Neural cell (in vitro differentiated cells): ENCODE data around the gene LCN9. TPM values are rescaled to one million over a fixed set of nuclear protein-coding genes. Genes with fewer than 3 reads are reported as not detected.

Experiments
- H2AFZ ChIP-seq: fragments of 200-600, 300-800 bp; sonication (generic), shearing (Covaris generic); 2 replicates; pipeline ENCODE4 v1.6.0; 2014; ENCODE audit warnings: low read depth, mild to moderate bottlenecking, antibody characterized with exemption, low read length, moderate library complexity
- H3F3A ChIP-seq: fragments of 200-600 bp; shearing (Covaris generic); 2 replicates; pipeline ENCODE4 v1.6.1; 2016; ENCODE audit warnings: mild to moderate bottlenecking, moderate library complexity, mixed read lengths, antibody characterized with exemption, low read length; ENCODE audit not compliant: insufficient read depth, poor library complexity, severe bottlenecking
- H3K27ac ChIP-seq: fragments of 200-600, 300-800 bp; sonication (generic), shearing (Covaris generic); 2 replicates; pipeline ENCODE4 v1.5.1; 2014; ENCODE audit warnings: mild to moderate bottlenecking, low read length, moderate library complexity
- H3K27me3 ChIP-seq: fragments of 300-800, 200-600 bp; sonication (generic), shearing (Covaris generic); 2 replicates; pipeline ENCODE4 v1.6.0; 2014; ENCODE audit warnings: mild to moderate bottlenecking, low read depth, low read length, moderate library complexity; ENCODE audit not compliant: insufficient read depth
- H3K36me3 ChIP-seq: fragments of 300-800, 200-600 bp; sonication (generic), shearing (Covaris generic); 2 replicates; pipeline ENCODE4 v1.5.1; 2014; ENCODE audit warnings: mild to moderate bottlenecking, antibody characterized with exemption, low read length, moderate library complexity; ENCODE audit not compliant: insufficient read depth
- H3K4me2 ChIP-seq: fragments of 300-800, 200-600 bp; sonication (generic), shearing (Covaris generic); 2 replicates; pipeline ENCODE4 v1.6.0; 2014; ENCODE audit warnings: mild to moderate bottlenecking, low read length
- H3K4me3 ChIP-seq: fragments of 300-800, 200-600 bp; sonication (generic), shearing (Covaris generic); 2 replicates; pipeline ENCODE4 v1.5.1; 2014; ENCODE audit warnings: mild to moderate bottlenecking, low read length, moderate library complexity
- H3K79me2 ChIP-seq: fragments of 200-600 bp; shearing (Covaris generic); replicated peaks from 2 replicates; pipeline ENCODE4 v1.6.0; 2014; ENCODE audit warnings: mild to moderate bottlenecking, low read length, moderate library complexity; ENCODE audit not compliant: insufficient read depth
- H3K9ac ChIP-seq: fragments of 300-800, 200-600 bp; sonication (generic), shearing (Covaris generic); 2 replicates; pipeline ENCODE4 v1.6.1; 2016; ENCODE audit warnings: mild to moderate bottlenecking, low read length, mixed read lengths
- H3K9me2 ChIP-seq: fragments of 200-600 bp; shearing (Covaris generic); 2 replicates; pipeline ENCODE4 v1.6.1; 2016; ENCODE audit warnings: mild to moderate bottlenecking, low read length, mixed read lengths; ENCODE audit not compliant: insufficient read depth
- H3K9me3 ChIP-seq: fragments of 200-600, 300-800 bp; sonication (generic), shearing (Covaris generic); 2 replicates; pipeline ENCODE4 v1.6.1; 2016; ENCODE audit warnings: mild to moderate bottlenecking, mixed run types, low read length, moderate library complexity, mixed read lengths
- H4K20me1 ChIP-seq: fragments of 200-600 bp; shearing (Covaris generic); 2 replicates; pipeline ENCODE4 v1.6.1; 2016; ENCODE audit warnings: mild to moderate bottlenecking, mixed run types; ENCODE audit not compliant: insufficient read depth
- EP300 ChIP-seq: fragments of 450-650 bp; conservative IDR thresholded peaks from 2 replicates; pipeline ENCODE4 v1.6.1; 2014; ENCODE audit warnings: antibody characterized with exemption, mild to moderate bottlenecking, moderate library complexity; ENCODE audit not compliant: poor library complexity, severe bottlenecking
- EZH2 ChIP-seq: fragments of 200-600, 300-800 bp; shearing (Covaris generic), sonication (generic); IDR thresholded peaks from 2 replicates; pipeline ENCODE4 v1.6.1; 2014; ENCODE audit warnings: antibody characterized with exemption, low read length, borderline replicate concordance, mild to moderate bottlenecking; ENCODE audit not compliant: insufficient read depth, poor library complexity, severe bottlenecking
- MXI1 ChIP-seq: fragments of 450-650 bp; conservative IDR thresholded peaks from 2 replicates; pipeline ENCODE4 v1.6.1; 2014; ENCODE audit warnings: antibody characterized with exemption, mild to moderate bottlenecking; ENCODE audit not compliant: poor library complexity, severe bottlenecking
- POLR2AphosphoS5 ChIP-seq: IDR thresholded peaks from 2 replicates; pipeline ENCODE4 v1.6.1; 2012
- RAD21 ChIP-seq: fragments of 450-650 bp; conservative IDR thresholded peaks from 2 replicates; pipeline ENCODE4 v1.6.1; 2014; ENCODE audit warnings: antibody characterized with exemption, mild to moderate bottlenecking, moderate library complexity
- SMC3 ChIP-seq: fragments of 450-650 bp; conservative IDR thresholded peaks from 2 replicates; pipeline ENCODE4 v1.6.1; 2014; ENCODE audit warnings: antibody characterized with exemption, mild to moderate bottlenecking, moderate library complexity; ENCODE audit not compliant: poor library complexity
- TAF1 ChIP-seq: IDR thresholded peaks from 2 replicates; pipeline ENCODE4 v1.6.1; 2012; ENCODE audit warnings: low read depth
- polyA plus RNA-seq: library from polyadenylated mRNA; depleted of rRNA; stranded (reverse); fragments of >200 nt; gene quantifications from 2 replicates; pipeline ENCODE4 v1.2.3, GENCODE V29; 2014
- TF ChIP-seq, protein P1 (sequence below): fragments of 450-650 bp; IDR thresholded peaks from 2 replicates; pipeline ENCODE4 v1.5.1; 2014; ENCODE audit warnings: antibody characterized with exemption, mild to moderate bottlenecking, moderate library complexity; ENCODE audit not compliant: poor library complexity, severe bottlenecking
- TF ChIP-seq, protein P2 (sequence below): IDR thresholded peaks from 2 replicates; pipeline ENCODE4 v1.6.1; 2012; ENCODE audit warnings: borderline replicate concordance

LCN9 gene
- polyA plus RNA-seq, 1 donor from 2014 or later = 2.5 TPM

DNA sequence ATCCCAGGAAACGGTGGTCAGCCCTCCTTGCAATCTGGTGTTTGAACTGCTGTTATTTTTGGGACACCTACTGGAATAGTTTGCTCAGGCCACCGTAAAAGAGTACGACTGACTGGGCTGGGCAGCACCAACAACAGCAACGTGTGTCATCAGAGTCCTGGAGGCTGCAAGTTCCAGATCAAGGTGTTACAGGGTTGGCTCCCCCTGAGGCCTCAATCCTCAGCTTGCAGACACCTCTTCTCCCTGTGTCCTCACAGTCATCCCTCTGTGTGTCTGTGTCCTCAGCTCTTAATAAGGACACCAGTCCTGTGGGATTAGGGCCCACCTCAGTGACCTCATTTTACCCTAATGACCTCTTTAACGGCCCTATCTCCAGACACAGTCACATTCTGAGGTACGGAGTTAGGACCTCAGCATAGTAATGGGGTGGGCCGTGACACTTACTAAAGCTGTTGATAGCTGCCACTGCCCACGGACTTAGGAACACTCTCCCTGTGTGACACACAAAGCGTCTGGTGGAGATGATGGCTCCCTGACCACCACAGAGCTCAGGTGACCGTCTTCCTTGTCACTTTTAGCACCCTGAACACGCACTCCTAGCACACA, 40.6 kb upstream of the LCN9 start:
- Histone ChIP-seq H3F3A (no peaks in the 10 kb centered on the region), H2AFZ (no peak overlapping the region), H3K9me2 (no peaks in the 10 kb centered on the region), H4K20me1 (no peaks in the 10 kb centered on the region), H3K4me2 (no peak overlapping the region), H3K27ac (no peak overlapping the region), H3K9ac (no peak overlapping the region), H3K9me3 (peaks cover 4% of the 10 kb centered on the region), H3K79me2 (no peaks in the 10 kb centered on the region), H3K4me3 (no peak overlapping the region), H3K27me3 (no peaks in the 10 kb centered on the region), H3K36me3 (no peaks in the 10 kb centered on the region)
- TF ChIP-seq MXI1 (no peak), SMC3 (no peak), EP300 (no peak), TAF1 (no peak), RAD21 (no peak), EZH2 (no peak), POLR2AphosphoS5 (no peak)
- TF ChIP-seq, protein P1, sequence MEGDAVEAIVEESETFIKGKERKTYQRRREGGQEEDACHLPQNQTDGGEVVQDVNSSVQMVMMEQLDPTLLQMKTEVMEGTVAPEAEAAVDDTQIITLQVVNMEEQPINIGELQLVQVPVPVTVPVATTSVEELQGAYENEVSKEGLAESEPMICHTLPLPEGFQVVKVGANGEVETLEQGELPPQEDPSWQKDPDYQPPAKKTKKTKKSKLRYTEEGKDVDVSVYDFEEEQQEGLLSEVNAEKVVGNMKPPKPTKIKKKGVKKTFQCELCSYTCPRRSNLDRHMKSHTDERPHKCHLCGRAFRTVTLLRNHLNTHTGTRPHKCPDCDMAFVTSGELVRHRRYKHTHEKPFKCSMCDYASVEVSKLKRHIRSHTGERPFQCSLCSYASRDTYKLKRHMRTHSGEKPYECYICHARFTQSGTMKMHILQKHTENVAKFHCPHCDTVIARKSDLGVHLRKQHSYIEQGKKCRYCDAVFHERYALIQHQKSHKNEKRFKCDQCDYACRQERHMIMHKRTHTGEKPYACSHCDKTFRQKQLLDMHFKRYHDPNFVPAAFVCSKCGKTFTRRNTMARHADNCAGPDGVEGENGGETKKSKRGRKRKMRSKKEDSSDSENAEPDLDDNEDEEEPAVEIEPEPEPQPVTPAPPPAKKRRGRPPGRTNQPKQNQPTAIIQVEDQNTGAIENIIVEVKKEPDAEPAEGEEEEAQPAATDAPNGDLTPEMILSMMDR = no peak
- TF ChIP-seq, protein P2, sequence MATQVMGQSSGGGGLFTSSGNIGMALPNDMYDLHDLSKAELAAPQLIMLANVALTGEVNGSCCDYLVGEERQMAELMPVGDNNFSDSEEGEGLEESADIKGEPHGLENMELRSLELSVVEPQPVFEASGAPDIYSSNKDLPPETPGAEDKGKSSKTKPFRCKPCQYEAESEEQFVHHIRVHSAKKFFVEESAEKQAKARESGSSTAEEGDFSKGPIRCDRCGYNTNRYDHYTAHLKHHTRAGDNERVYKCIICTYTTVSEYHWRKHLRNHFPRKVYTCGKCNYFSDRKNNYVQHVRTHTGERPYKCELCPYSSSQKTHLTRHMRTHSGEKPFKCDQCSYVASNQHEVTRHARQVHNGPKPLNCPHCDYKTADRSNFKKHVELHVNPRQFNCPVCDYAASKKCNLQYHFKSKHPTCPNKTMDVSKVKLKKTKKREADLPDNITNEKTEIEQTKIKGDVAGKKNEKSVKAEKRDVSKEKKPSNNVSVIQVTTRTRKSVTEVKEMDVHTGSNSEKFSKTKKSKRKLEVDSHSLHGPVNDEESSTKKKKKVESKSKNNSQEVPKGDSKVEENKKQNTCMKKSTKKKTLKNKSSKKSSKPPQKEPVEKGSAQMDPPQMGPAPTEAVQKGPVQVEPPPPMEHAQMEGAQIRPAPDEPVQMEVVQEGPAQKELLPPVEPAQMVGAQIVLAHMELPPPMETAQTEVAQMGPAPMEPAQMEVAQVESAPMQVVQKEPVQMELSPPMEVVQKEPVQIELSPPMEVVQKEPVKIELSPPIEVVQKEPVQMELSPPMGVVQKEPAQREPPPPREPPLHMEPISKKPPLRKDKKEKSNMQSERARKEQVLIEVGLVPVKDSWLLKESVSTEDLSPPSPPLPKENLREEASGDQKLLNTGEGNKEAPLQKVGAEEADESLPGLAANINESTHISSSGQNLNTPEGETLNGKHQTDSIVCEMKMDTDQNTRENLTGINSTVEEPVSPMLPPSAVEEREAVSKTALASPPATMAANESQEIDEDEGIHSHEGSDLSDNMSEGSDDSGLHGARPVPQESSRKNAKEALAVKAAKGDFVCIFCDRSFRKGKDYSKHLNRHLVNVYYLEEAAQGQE = no peak

DNA sequence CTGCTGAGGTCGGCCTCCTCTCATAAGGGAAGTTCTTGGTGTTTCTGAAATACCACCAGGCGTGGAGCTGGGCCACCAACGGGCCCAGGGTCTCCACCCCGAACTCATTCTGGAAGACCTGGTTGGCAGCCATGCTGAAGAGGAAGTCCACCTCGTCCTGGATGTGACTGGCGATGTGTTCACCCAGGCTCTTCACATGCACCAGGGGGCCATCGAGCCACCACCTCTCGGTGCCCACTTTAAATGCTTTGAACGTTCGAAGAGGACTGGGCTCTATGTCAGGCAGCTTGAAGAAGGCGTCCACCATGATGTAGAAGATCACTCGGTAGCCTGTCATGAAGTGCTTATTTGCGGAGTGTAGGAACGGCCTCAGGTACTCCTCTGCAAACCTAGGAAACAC, 38.8 kb upstream of the LCN9 start:
- Histone ChIP-seq H3K9ac (no peak overlapping the region), H3K36me3 (no peaks in the 10 kb centered on the region), H4K20me1 (no peaks in the 10 kb centered on the region)

More for the DNA sequence above, 38.8 kb upstream of the LCN9 start:
- H2AFZ ChIP-seq = no peak overlapping the region
- H3K9me2 ChIP-seq = no peaks in the 10 kb centered on the region
- no peaks in the 10 kb centered on the region for H3K27me3 ChIP-seq
- H3K4me3 ChIP-seq = no peak overlapping the region
- H3F3A ChIP-seq = no peaks in the 10 kb centered on the region
- no peaks in the 10 kb centered on the region for H3K79me2 ChIP-seq
- H3K9me3 ChIP-seq = peaks cover 4% of the 10 kb centered on the region
- no peak overlapping the region for H3K4me2 ChIP-seq
- H3K27ac ChIP-seq = no peak overlapping the region
- TF ChIP-seq POLR2AphosphoS5 (no peak), TAF1 (no peak), EZH2 (no peak), SMC3 (no peak), MXI1 (no peak), RAD21 (no peak), EP300 (no peak)
- TF ChIP-seq, protein P1 = no peak
- TF ChIP-seq, protein P2 = no peak
